ENCODE results near the gene EIF2D. TPM values are rescaled to one million over a fixed set of nuclear protein-coding genes. Genes with fewer than 3 reads are reported as not detected.

EIF2D gene
- total and polyA plus RNA-seq, 9 of the 15 experiments (the other 6 are each of a cell fraction or from before 2014, with no cell fraction given) = 81.1 to 138 (median 93.9) TPM

DNA sequence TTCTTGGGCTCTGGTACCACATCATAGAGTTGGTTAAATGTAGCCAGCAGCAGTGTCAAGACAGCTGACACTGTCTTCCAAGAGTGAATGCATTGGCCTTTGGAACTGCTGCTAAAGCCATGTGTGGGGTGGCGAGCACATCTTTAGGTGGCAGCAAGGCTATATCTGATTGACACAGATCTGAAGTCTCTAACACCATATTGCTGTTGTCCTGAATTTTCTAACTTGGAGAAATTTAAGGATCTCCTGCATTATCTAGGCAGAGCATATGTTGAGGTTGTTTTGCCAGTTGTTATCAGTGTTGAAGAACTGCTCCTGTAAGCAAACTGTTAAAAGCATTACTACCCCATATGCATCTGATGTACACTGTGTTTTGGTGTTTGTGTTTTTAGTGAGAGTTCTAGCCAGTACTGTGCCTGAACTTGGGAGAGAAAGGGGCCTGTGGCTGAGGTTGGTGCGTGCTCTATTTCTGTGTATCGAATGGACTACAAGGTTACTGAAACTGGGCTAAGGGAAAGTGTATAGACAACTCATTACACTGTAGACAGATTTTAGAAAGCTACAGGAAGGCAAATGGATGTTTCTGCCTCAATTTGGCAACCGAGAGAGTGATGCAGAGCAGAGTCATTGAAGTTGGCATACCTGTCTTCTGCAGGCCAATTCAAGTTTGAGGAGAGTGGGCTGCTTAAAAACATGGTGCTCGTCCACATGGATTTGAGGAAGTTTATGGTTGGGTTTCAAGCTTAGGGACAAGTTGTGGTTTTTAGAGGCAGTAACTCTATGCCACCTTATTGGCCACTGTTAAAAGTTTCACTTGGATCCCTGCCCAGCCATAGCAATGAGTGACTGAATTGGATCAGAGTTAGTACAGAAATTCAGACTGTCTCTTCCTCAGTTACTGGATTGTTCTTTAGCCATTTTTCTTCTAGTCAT is 40.0 kb upstream of the EIF2D start (continued):
- TF ChIP-seq, protein P1, sequence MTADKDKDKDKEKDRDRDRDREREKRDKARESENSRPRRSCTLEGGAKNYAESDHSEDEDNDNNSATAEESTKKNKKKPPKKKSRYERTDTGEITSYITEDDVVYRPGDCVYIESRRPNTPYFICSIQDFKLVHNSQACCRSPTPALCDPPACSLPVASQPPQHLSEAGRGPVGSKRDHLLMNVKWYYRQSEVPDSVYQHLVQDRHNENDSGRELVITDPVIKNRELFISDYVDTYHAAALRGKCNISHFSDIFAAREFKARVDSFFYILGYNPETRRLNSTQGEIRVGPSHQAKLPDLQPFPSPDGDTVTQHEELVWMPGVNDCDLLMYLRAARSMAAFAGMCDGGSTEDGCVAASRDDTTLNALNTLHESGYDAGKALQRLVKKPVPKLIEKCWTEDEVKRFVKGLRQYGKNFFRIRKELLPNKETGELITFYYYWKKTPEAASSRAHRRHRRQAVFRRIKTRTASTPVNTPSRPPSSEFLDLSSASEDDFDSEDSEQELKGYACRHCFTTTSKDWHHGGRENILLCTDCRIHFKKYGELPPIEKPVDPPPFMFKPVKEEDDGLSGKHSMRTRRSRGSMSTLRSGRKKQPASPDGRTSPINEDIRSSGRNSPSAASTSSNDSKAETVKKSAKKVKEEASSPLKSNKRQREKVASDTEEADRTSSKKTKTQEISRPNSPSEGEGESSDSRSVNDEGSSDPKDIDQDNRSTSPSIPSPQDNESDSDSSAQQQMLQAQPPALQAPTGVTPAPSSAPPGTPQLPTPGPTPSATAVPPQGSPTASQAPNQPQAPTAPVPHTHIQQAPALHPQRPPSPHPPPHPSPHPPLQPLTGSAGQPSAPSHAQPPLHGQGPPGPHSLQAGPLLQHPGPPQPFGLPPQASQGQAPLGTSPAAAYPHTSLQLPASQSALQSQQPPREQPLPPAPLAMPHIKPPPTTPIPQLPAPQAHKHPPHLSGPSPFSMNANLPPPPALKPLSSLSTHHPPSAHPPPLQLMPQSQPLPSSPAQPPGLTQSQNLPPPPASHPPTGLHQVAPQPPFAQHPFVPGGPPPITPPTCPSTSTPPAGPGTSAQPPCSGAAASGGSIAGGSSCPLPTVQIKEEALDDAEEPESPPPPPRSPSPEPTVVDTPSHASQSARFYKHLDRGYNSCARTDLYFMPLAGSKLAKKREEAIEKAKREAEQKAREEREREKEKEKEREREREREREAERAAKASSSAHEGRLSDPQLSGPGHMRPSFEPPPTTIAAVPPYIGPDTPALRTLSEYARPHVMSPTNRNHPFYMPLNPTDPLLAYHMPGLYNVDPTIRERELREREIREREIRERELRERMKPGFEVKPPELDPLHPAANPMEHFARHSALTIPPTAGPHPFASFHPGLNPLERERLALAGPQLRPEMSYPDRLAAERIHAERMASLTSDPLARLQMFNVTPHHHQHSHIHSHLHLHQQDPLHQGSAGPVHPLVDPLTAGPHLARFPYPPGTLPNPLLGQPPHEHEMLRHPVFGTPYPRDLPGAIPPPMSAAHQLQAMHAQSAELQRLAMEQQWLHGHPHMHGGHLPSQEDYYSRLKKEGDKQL (CRISPR knock-in tag; IDR thresholded peaks at IDR 0.05; ENCODE audit: borderline replicate concordance) = no peak
- TF ChIP-seq, protein P2, sequence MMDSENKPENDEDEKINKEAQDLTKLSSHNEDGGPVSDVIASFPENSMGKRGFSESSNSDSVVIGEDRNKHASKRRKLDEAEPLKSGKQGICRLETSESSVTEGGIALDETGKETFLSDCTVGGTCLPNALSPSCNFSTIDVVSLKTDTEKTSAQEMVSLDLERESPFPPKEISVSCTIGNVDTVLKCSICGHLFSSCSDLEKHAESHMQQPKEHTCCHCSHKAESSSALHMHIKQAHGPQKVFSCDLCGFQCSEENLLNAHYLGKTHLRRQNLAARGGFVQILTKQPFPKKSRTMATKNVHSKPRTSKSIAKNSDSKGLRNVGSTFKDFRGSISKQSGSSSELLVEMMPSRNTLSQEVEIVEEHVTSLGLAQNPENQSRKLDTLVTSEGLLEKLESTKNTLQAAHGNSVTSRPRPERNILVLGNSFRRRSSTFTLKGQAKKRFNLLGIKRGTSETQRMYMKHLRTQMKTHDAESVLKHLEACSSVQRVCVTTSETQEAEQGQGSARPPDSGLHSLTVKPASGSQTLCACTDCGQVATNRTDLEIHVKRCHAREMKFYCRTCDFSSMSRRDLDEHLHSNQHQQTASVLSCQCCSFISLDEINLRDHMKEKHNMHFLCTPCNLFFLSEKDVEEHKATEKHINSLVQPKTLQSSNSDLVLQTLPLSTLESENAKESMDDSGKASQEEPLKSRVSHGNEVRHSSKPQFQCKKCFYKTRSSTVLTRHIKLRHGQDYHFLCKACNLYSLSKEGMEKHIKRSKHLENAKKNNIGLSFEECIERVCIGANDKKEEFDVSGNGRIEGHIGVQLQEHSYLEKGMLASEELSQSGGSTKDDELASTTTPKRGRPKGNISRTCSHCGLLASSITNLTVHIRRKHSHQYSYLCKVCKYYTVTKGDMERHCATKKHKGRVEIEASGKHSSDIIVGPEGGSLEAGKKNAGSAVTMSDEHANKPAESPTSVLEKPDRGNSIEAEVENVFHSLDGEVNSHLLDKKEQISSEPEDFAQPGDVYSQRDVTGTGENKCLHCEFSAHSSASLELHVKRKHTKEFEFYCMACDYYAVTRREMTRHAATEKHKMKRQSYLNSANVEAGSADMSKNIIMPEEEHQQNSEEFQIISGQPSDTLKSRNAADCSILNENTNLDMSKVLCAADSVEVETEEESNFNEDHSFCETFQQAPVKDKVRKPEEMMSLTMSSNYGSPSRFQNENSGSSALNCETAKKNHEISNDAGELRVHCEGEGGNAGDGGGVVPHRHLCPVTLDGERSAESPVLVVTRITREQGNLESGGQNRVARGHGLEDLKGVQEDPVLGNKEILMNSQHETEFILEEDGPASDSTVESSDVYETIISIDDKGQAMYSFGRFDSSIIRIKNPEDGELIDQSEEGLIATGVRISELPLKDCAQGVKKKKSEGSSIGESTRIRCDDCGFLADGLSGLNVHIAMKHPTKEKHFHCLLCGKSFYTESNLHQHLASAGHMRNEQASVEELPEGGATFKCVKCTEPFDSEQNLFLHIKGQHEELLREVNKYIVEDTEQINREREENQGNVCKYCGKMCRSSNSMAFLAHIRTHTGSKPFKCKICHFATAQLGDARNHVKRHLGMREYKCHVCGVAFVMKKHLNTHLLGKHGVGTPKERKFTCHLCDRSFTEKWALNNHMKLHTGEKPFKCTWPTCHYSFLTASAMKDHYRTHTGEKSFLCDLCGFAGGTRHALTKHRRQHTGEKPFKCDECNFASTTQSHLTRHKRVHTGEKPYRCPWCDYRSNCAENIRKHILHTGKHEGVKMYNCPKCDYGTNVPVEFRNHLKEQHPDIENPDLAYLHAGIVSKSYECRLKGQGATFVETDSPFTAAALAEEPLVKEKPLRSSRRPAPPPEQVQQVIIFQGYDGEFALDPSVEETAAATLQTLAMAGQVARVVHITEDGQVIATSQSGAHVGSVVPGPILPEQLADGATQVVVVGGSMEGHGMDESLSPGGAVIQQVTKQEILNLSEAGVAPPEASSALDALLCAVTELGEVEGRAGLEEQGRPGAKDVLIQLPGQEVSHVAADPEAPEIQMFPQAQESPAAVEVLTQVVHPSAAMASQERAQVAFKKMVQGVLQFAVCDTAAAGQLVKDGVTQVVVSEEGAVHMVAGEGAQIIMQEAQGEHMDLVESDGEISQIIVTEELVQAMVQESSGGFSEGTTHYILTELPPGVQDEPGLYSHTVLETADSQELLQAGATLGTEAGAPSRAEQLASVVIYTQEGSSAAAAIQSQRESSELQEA (IDR thresholded peaks at IDR 0.05; ENCODE audit: low read depth) = no peak
- TF ChIP-seq KLF6 (CRISPR knock-in tag; IDR thresholded peaks at IDR 0.05; ENCODE audit: borderline replicate concordance) (no peak), SMARCA5 (IDR thresholded peaks at IDR 0.05) (peak; percentile 88; the same call in 1 of the 2 replicates), THAP12 (CRISPR knock-in tag; IDR thresholded peaks at IDR 0.05) (no peak), E2F8 (IDR thresholded peaks at IDR 0.05; ENCODE audit: low read depth, partially characterized antibody) (peak; percentile 23)
